CD4-positive, CD25-positive, alpha-beta regulatory T cell (primary cell): ENCODE results near the gene CCNL2. TPM values are rescaled to one million over a fixed set of nuclear protein-coding genes. Genes with fewer than 3 reads are reported as not detected.
A peak's percentile ranks its signal among the peaks of the same experiment; 100 is the strongest.
"Not testable (repeated sequence)": the region's sequence is repeated elsewhere in the genome, so short reads cannot be mapped to it uniquely, and the experiment has no call there.

ENCODE experiments used
- ATAC-seq, 2 donors: fragments of 150-1000 bp; cut with Tn5 transposase; one replicate each; pipeline ENCODE4 v1.10.0; 2021; ENCODE audit warnings: low read depth in 2 of 2, moderate number of reproducible peaks in 2 of 2, moderate library complexity in 1 of 2
- DNase-seq, 3 donors: peaks; one replicate each; pipeline versions ENCODE4 v3.0.0 to v3.0.0-alpha.2; 2012 to 2022; ENCODE audit warnings: mixed read lengths in 1 of 3
- H3K27ac ChIP-seq: one replicate; pipeline ENCODE4 v1.7.0; 2013; ENCODE audit warnings: mild to moderate bottlenecking, low read length; ENCODE audit not compliant: insufficient read depth, poor library complexity, severe bottlenecking
- H3K27me3 ChIP-seq: one replicate; pipeline ENCODE4 v1.7.0; 2013; ENCODE audit warnings: low read length; ENCODE audit not compliant: control insufficient read depth, insufficient read depth
- H3K36me3 ChIP-seq: one replicate; pipeline ENCODE4 v1.7.0; 2013; ENCODE audit warnings: mild to moderate bottlenecking, low read length, moderate library complexity; ENCODE audit not compliant: control insufficient read depth, insufficient read depth
- H3K4me1 ChIP-seq: 2 replicates; pipeline ENCODE4 v1.7.0; 2013; ENCODE audit warnings: mild to moderate bottlenecking, low read length; ENCODE audit not compliant: insufficient read depth, control insufficient read depth, poor library complexity, severe bottlenecking
- H3K4me3 ChIP-seq: one replicate; pipeline ENCODE4 v1.7.0; 2013; ENCODE audit warnings: low read depth, mild to moderate bottlenecking, low read length, moderate library complexity
- H3K9me3 ChIP-seq, 2 experiments: 1 replicate in 1 of 2; 2 replicates in 1 of 2; pipeline ENCODE4 v1.7.0; 2013; ENCODE audit warnings: low read length in 2 of 2, mild to moderate bottlenecking in 1 of 2, moderate library complexity in 1 of 2; ENCODE audit not compliant: control insufficient read depth in 2 of 2
- H3K27ac Mint-ChIP-seq, 3 donors: one replicate each; pipeline ENCODE4 v1.8.0; 2020 to 2022; ENCODE audit warnings: mild to moderate bottlenecking in 3 of 3, mixed read lengths in 3 of 3, moderate library complexity in 2 of 3
- H3K27me3 Mint-ChIP-seq: one replicate; pipeline ENCODE4 v1.8.0; 2022; ENCODE audit warnings: mild to moderate bottlenecking, mixed read lengths
- H3K36me3 Mint-ChIP-seq: one replicate; pipeline ENCODE4 v1.8.0; 2020; ENCODE audit warnings: mixed read lengths
- H3K4me1 Mint-ChIP-seq, 4 donors: one replicate each; pipeline ENCODE4 v1.8.0; 2020 to 2022; ENCODE audit warnings: mixed read lengths in 4 of 4, mild to moderate bottlenecking in 1 of 4
- H3K4me3 Mint-ChIP-seq, 4 donors: one replicate each; pipeline ENCODE4 v1.8.0; 2020 to 2022; ENCODE audit warnings: mild to moderate bottlenecking in 4 of 4, mixed read lengths in 4 of 4, moderate library complexity in 3 of 4
- H3K9me3 Mint-ChIP-seq, 7 donors: one replicate each; pipeline ENCODE4 v1.8.0; 2020 to 2022; ENCODE audit warnings: mixed read lengths in 7 of 7, mild to moderate bottlenecking in 3 of 7, moderate library complexity in 2 of 7
- polyA plus RNA-seq, 4 donors: library from polyadenylated mRNA; unstranded; fragments of 300-500 nt; fragmentation: Illumina TruSeq; gene quantifications; one replicate each; pipeline ENCODE4 v1.2.3, GENCODE V29; 2021
- total RNA-seq: library from RNA; stranded (reverse); gene quantifications from one replicate; pipeline ENCODE4 v1.2.3, GENCODE V29; 2022

CCNL2 gene
- total RNA-seq (287 TPM), polyA plus RNA-seq (10 to 100 TPM; 17.6 to 24.6 (median 21.4) TPM)

DNA sequence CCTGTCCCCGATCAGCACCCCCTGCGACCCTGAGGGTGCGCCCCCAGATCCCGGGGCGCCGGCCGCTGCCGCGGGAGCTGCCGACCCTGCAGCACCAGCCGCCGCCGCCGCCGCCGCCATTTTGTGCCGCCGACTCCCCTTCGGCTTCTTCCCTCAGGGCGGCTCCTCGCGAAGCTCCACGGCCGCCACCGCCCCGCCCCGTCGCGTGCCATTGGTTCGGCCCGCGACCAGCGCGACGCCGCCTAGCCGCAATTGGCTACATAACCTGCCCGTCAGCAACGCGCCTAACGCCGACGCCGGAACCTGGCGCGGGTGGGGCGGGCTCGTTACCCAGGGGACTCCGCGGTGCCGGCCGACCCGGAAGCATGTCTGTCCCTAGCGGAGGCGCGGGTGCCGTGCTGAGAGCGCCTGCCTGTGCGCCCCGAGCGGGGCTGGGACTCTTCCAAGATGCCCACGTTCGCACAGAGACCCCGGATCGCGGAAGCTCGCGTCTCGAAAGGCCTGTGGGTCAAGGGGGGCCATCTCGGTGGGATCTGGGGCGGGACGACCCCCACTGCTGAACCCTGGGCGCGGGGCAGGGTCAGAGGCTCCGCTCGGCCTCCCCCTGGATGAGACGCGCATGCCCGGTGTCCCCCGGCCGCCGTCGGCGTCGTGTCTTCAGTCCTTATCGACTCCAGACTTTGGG is at the start of gene CCNL2:
Gene CCNL2 (minus strand): TSS at position 149 of the 685 bp plus-strand sequence. CDS start 29 bp downstream, at position 120.
- Mint-ChIP-seq H3K4me3 (peak within 1 kb of the TSS; percentile 92 to 100 (median 94)), H3K27me3 (no peaks in the 10 kb centered on the region), H3K36me3 (peaks cover 27% of the 10 kb centered on the region), H3K4me1 (peaks cover 0 to 68% (median 30%) of the 10 kb centered on the region in 4 donors), H3K27ac (peak within 1 kb of the TSS; percentile 93 to 95 (median 93)), H3K9me3 (no peaks in the 10 kb centered on the region)
- ATAC-seq (peak; percentile 97), DNase-seq (peak; percentile 99 to 100 (median 99))
- Histone ChIP-seq H3K36me3 (peaks cover 52% of the 10 kb centered on the region), H3K27ac (peak within 1 kb of the TSS; percentile 83), H3K4me3 (peak within 1 kb of the TSS; percentile 88), H3K9me3 (no peaks in the 10 kb centered on the region), H3K27me3 (no peaks in the 10 kb centered on the region), H3K4me1 (peaks cover 30% of the 10 kb centered on the region)

DNA sequence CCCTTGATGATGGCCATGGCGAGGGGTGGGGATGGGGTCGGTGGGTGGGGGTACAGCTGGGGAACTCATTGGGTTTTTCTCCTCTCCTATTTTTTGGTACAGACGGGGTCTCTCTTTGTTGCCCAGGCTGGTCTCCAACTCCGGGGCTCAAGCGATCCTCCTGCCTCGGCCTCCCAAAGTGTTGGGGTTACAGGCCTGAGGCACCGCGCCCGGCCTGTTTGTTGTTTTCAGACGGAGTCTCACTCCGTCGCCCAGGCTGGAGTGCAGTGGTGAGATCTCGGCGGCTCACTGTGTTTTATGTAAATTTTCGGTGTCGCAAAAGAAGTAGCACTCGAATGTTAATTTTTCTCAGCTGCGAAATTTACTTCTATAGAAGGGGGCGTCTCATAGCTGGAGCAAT is 47.5 kb upstream of the CCNL2 start:
- DNase-seq, H3K9me3 ChIP-seq, H3K27me3 Mint-ChIP-seq, H3K4me3 Mint-ChIP-seq, H3K27me3 ChIP-seq, ATAC-seq, H3K27ac ChIP-seq, H3K4me1 ChIP-seq, H3K4me3 ChIP-seq, H3K27ac Mint-ChIP-seq, H3K36me3 Mint-ChIP-seq, H3K4me1 Mint-ChIP-seq, H3K36me3 ChIP-seq, H3K9me3 Mint-ChIP-seq: not testable (repeated sequence)

- no peak overlapping the region for H3K4me3 ChIP-seq
- no peaks in the 10 kb centered on the region for H3K4me1 ChIP-seq
- DNase-seq (no peak), ATAC-seq (no peak)
- Mint-ChIP-seq H3K27me3 (no peaks in the 10 kb centered on the region), H3K4me1 (no peaks in the 10 kb centered on the region), H3K27ac (no peak overlapping the region), H3K9me3 (no peaks in the 10 kb centered on the region), H3K36me3 (no peaks in the 10 kb centered on the region), H3K4me3 (no peak overlapping the region)
- no peaks in the 10 kb centered on the region for H3K9me3 ChIP-seq
- no peaks in the 10 kb centered on the region for H3K36me3 ChIP-seq
- H3K27me3 ChIP-seq = no peaks in the 10 kb centered on the region
- H3K27ac ChIP-seq = no peak overlapping the region
Measured at GRCh38 chr1:1442069-1442770, 43.1 kb upstream of the CCNL2 start.

DNA sequence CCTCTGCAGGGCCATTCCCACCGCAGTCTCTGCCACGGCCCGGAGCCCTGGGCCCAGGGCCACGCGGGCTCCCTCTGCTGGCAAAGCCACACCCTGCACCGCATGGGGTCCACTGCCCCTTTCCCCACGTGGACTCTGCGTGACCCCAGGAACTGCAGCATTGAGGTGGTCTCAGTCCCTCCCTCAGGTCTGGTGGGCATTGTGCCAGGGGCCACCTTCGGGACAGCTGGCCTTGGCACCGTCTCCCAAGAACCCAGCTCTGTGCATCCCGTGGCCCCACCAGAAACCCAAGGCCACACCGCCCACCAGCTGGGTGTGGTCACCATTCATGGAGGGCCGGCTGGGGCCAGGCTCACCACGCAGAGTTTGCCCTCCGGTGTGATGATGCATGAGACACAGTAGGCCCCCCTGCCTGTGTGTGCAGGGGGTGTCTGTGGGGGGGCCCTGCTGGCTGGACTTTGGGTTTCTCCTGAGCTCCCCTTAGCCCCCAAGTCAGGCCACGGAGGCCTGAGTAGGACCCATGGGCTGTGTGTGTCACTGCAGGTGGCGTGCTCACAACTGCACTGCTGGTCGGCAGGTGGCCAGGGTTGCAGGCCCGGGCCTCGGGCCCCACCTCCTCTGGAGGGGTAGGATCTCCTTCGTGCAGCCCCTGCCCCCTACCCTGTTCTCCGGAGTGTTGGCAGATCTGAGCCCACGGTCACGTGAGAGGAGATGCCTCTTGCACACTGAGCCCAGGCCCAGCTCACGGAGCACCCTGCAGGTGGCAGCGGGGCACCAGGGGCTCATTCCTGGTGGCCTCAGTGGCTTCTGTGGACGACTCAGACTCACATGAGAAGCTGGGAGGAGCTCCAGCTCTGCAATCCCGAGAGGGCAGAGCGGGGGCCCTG is 42.1 kb upstream of the CCNL2 start:
- no peak overlapping the region for H3K4me3 ChIP-seq
- Mint-ChIP-seq H3K4me1 (peaks cover 0 to 1% (median 0%) of the 10 kb centered on the region in 4 donors), H3K9me3 (no peaks in the 10 kb centered on the region), H3K27ac (no peak overlapping the region), H3K27me3 (peaks cover 3% of the 10 kb centered on the region), H3K36me3 (no peaks in the 10 kb centered on the region), H3K4me3 (no peak overlapping the region)
- DNase-seq = peak; percentile 35 to 52 (median 35)
- H3K27ac ChIP-seq = no peak overlapping the region
- H3K9me3 ChIP-seq = no peaks in the 10 kb centered on the region
- no peaks in the 10 kb centered on the region for H3K27me3 ChIP-seq
- peak; percentile 68 to 75 for ATAC-seq
- no peaks in the 10 kb centered on the region for H3K36me3 ChIP-seq
- H3K4me1 ChIP-seq = peaks cover under 1% of the 10 kb centered on the region

DNA sequence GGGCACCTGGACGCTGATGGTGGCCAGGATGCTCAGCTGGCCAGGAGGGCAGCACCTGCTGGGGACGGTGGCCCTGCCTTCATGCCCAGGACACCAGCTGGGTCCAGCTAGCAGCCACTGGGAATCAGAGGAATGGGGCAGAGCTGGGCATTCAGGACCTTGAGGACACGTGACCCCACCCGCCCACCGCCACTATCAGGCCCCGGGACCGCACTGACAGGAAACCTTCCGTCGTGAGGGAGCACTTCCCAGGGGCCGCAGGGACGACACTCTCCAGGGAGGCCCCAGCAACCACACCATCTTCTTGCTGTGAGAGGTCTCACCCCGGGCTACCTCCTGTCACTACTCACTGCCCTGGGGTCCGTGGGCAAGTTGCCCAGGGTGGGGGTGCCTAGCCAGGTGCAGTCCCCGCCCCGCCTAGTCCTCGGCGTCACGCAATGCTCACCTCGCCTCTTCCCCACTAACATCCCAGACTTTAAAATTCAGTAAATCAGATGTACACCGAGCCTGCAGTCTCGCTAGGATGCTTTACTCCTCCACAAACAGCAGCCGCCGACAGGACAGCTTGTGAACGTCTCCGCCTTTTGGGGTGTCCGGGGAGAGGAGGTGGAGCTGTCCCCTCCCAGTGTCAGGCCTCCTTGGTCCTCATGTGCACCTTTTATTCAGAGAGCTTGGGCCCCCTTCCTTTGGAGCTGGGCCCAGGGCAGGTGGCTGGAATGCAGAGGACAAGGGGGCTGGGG is 41.3 kb upstream of the CCNL2 start:
- no peak for ATAC-seq
- Histone ChIP-seq H3K4me3 (no peak overlapping the region), H3K36me3 (no peaks in the 10 kb centered on the region), H3K27ac (no peak overlapping the region), H3K27me3 (no peaks in the 10 kb centered on the region), H3K4me1 (peaks cover 6% of the 10 kb centered on the region), H3K9me3 (no peaks in the 10 kb centered on the region)
- peaks cover 7% of the 10 kb centered on the region for H3K27me3 Mint-ChIP-seq
- H3K27ac Mint-ChIP-seq = no peak overlapping the region
- DNase-seq = no peak
- no peaks in the 10 kb centered on the region for H3K9me3 Mint-ChIP-seq
- H3K36me3 Mint-ChIP-seq = no peaks in the 10 kb centered on the region
- no peak overlapping the region for H3K4me3 Mint-ChIP-seq
- peaks cover 0 to 3% (median 0%) of the 10 kb centered on the region in 4 donors for H3K4me1 Mint-ChIP-seq

- H3K27ac ChIP-seq = no peak overlapping the region
- Mint-ChIP-seq H3K36me3 (no peaks in the 10 kb centered on the region), H3K9me3 (no peaks in the 10 kb centered on the region), H3K27me3 (peaks cover 12% of the 10 kb centered on the region), H3K4me3 (no peak overlapping the region), H3K27ac (no peak overlapping the region), H3K4me1 (peaks cover 0 to 3% (median 0%) of the 10 kb centered on the region in 4 donors)
- no peaks in the 10 kb centered on the region for H3K36me3 ChIP-seq
- DNase-seq = no peak
- ATAC-seq = no peak
- peaks cover 4% of the 10 kb centered on the region for H3K27me3 ChIP-seq
- H3K4me1 ChIP-seq = peaks cover 11% of the 10 kb centered on the region
- H3K9me3 ChIP-seq = no peaks in the 10 kb centered on the region
- no peak overlapping the region for H3K4me3 ChIP-seq
Measured at GRCh38 chr1:1439546-1440261, 40.6 kb upstream of the CCNL2 start.
